Fibroblast of skin of left biceps (primary cell): ENCODE measurements around the gene CNOT11.

ENCODE experiments used
- DNase-seq, 2 experiments: peaks; one replicate each; pipeline ENCODE4 v3.0.0-alpha.2; 2013; ENCODE audit warnings: low read depth in 2 of 2

The CNOT11 gene

DNA sequence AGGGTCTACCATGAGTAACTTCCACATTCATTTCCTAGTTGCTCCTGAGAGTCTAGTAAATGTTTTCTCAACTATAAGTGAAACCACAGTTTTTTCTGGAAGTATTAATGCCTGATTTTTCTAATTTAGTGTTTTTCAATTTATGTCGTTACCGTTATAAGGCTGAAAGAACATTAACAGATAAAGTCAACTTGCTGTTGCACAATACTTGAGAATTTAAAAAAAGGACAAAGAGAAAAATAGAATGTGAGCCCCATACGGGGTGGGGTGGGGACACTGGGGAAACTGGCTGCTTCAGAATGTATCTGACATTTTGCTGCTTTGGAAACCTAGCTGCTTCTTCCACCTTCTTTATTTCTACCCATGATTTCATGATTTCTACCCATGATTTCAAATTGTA lies 26.2 kb downstream of the CNOT11 start:
- DNase-seq, result no peak

DNA sequence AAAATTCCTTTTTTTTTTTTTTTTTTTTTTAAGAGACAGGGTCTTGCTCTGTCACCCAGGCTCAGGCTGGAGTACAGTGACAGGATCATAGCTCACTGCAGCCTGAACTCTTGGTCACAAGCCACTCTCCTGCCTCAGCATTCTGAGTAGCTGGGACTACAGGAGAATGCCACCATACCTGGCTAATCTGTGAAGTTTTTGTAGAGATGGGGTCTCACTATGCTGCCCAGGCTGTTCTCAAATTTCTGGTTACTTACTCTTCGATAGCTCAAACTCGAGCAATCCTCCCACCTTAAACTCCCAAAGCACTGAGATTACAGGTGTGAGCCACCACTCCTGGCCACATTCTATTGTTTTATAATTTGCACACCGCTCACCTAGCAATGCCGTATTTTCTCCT lies 28.8 kb downstream of the CNOT11 start:
- DNase-seq, result no peak

DNA sequence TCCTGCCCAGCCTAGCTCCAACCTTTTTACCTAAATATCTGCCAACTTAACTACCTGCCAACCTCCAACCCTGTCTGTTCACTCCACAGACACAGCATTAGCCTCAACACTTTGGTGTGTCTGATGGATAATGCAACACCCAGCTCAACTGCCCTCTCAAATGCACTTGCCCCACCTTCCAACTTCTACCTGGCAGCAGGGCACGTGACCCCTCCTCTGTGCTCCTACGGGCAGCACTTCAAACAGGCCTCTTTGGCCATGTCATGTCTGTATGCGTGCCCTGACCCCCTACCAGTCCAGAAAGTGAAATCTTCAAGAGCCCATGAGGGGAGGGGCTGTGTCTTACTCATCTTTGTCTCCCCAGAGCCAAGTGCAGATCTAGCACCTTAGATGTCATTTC lies 30.3 kb downstream of the CNOT11 start:
- no peak for DNase-seq

DNA sequence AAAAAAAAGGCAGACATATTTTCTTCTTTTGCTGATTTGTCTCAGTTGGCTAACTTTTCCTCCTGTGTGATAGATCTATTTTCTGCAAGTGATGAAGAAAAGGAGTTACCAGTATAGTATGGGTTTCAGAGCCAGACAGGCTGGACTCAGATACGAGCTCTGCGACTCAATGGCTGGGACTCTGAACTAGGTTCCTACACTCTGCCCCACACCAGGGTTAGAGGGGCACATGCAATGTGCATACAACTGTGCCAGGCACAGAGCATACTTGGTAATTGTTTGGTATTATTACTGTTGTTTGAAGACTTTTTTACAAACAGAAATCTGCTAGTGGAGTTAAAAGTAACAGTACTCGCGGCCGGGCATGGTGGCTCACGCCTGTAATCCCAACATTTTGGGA lies 34.0 kb downstream of the CNOT11 start:
- no peak for DNase-seq

DNA sequence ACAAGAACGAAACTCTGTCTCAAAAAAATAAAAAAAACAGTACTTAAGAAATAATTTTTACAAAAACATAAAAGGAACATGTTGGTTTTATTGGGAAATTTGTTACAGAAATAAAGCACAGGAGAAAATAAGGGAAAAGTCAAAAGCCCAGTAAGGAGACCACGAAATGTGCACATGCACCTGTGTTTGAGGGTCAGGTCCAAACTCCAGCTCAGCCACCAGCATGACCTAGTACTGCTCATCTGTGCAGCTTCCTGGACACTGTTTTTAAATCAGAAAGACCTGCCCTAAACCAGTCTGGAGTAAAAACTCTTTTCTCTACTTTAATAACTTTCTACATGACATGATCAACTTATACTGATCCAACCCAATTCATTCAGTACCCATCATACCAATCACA lies 34.6 kb downstream of the CNOT11 start:
- no peak for DNase-seq

DNA sequence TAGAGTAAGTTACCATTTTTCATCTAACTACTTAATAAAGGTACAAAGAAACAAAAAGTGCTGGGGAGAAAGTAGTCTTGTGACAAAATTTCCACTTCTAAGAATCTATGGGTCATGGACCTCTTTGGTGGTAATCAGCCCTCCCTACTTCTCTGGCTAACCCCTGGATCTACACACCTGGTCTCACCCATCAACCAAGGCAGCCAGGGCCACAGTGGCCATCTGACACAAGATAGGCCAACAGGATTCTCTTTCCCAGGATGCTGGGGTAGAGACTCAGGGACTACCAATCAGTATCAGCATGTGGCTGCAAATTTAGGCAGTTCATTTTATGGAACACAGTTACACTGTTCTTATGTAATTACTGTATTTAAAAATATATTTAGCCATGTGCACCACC lies 38.0 kb downstream of the CNOT11 start:
- DNase-seq, result no peak

DNA sequence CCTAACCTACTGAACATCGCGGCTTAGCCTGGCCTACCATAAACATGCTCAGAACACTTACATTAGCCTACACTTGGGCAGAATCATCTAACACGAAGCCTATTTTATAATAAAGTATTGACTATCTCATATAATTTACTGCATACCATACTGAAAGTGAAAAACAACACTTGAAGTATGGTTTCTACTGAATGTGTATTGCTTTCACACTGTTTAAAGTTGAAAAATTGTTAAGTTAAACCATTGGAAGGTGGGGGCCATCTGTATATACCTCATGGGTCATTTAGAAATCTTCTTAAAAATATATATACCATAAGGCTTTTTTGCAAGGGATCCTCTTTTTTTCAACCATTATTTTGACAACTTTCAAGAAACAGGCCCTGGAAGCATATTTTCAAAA lies 39.3 kb downstream of the CNOT11 start:
- DNase-seq, result no peak

DNA sequence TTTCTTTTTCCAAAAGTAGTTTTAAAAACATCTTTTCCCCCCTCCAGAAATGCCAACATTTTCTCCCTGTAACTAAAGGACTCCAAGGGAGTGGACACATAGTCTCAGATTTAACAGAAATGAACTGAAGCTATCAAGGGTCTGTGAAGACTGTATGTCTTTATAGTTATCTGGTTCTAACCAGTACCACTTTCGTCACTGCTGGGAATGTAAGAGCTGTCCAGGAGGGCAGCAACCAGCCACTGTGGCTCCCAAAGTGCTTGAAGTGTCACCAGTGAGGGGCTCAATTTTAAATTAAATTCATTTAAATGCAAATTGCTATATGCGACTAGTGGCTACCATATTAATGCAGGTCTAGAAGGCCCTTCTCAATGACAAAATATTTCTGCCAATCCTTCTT lies 40.9 kb downstream of the CNOT11 start:
- DNase-seq, result no peak

DNA sequence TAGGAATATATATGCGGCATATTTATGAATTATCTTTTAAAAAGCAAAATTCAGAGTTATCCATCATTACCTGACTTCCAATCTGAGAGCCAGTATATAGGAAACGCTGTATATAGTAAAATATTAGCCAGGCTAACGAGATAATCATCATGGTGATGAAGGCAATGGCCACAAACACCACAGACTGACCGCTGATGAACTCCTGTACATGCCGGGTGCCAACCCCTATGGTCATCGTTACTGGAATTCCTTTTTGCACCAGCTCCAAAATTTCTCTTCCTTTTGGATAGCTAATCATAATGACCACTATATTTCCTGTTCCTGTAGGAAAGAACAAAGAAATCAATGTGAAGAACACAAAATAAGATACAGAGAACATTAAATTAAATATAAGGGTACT lies 42.2 kb downstream of the CNOT11 start:
- no peak for DNase-seq

DNA sequence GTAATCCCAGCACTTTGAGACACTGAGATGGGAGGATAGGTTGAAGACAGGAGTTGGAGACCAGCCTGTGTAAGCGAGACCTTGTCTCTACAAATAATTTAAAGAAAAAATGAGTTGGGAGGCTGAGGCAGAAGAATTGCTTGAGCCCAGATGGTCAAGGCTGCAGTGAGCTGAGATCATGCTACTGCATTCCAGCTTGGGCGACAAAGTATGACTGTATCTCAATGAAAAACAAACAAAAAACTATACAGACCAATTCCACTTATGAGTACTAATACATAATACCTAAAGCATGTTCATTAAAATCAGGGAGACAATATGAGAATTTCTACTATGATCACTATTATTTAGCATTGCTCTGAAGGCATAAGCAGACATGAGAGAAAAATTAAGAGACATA lies 43.2 kb downstream of the CNOT11 start:
- peak in 1 of 2 experiments; percentile 15 for DNase-seq

DNA sequence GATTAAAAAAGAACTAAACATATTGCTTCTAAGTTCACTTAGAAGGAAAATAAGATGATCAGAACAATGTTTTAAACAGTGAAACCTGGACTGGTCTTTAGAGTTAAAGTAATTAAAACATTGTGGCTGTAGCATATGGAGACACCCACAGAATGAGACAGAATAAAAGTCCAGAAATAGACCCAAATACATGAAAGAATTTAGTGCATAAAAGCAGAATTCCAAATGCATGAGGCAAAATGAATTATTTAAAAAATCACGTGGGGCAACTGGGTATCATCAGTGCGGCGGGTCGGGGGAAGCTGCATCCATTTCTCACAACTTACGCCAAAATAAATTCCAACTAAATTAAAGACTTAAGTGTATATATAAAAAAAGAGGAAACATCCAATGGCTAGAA lies 43.7 kb downstream of the CNOT11 start:
- DNase-seq, result peak in 1 of 2 experiments; percentile 30

DNA sequence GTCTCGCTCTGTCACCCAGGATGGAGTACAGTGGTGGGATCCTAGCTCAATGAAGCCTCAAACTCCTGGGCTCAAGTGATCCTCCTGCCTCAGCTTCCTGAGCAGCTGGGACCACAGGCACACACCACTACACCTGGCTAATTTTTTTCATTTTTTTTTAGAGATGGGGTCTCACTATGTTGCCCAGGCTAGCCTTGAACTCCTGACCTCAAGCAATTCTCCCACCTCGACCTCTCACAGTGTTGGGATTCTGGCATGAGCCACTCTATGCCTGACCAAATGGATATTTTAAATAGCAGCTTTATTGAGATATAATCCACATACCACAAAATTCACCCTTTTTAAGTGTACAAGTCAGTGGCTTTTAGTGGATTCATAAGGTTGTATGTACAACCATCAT lies 44.7 kb downstream of the CNOT11 start:
- no peak for DNase-seq

DNA sequence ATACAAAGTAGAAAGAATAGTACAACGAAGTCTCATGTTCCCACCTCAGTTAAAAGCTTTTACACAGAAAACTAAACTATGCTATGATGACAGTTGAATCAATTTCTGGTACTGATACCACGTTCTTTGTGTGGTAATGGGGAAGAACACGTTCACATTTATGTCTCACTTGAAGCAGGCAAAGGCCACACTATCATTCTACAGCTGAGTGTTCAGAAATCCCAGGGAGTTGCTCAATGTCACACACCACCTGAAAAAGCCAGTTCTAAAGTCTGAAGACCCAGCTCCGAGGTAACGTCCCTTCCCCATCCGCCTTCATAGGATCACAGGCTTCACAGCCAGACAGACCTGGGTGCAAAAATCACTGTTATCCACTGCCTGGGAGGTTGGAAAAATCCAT lies 46.9 kb downstream of the CNOT11 start:
- DNase-seq, result no peak

DNA sequence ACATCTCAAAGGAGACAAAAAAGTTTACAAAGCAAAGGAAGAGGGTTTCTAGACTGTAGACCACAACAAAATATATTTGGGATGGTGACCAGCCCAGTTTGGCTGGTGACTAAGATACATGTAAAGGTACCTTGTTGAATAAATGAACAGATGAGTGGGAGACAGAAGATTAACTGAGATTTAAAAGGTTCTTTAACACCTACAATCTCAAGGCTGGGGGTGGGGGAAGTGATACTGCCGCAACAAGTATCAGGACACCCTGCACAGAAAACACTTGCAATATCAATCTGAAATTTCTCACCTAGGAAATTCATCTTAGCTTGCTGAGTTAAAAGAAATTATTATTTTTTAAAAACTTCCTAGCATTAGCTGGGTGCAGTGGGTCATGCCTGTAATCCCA lies 47.5 kb downstream of the CNOT11 start:
- no peak for DNase-seq

DNA sequence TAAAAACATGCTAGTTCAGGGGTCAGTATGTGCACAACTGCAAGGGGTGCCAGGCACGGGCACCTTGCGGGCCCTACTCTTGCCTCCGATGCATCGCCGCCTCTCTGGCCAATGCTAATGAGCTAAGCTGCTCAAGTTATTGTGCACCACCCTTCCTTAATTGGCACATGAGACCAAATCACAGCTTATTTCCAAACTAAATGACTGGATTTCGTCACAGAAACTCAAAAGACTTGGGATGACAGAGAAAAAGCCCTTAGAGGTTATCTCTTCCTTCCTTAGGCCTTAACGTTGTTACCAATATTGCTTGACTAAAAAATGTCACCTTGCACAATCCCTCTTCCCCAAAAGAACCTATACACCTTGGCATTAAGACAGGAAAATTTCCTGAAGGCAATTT lies 48.1 kb downstream of the CNOT11 start:
- DNase-seq, result no peak

DNA sequence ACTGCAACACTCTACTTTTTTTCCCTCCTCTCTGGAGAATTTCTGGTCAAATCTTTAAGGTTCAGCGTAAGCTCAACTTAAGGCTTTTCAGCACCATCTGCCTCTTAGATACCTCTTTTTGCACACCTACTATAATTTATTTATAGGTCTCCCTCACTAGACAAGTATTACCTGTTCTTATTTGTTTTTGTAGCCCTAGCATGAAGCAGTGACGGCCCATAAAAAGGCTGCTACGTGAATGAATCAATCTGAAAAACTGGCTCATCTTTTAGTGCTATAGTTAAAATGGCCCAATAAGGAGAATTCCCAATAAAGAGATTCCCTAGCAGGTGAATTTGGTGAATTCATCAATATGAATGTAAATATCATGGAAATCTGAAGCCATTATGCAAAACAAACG lies 49.3 kb downstream of the CNOT11 start:
- no peak for DNase-seq

DNA sequence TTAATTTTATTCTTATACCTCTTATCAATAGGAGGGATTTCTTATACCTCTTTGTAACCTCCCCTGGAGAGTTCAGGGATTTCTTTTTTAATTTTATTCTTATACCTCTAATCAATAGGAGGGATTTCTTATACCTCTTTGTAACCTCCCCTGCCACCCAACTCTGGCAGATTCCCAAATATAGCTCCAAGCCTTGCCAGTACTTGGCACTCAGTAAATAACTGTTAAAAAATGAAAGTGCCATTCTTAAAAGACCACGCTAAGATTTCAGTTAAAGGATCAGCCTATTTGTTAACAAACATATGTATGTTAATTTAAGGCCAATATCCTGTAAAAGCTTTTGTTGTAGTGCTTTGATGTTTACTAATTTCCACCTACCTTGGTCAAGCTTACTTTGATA lies 51.0 kb downstream of the CNOT11 start:
- no peak for DNase-seq

DNA sequence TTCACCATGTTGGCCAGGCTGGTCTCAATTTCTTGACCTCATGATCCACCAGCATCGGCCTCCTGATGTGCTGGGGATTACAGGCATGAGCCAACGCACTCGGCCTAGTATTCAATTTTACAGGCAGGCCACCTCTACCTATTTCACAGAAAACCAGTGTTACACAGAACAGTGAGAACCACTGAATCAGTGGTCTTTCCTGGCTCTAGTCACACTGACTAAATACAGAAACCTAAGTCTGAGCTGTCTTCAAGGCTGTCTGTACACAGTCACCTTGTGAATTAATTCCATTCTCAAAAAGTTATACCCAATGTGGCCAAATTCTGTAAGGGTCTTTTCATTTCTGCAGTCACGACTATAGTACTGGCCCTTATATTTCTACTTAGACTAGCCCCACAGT lies 52.3 kb downstream of the CNOT11 start:
- no peak for DNase-seq

DNA sequence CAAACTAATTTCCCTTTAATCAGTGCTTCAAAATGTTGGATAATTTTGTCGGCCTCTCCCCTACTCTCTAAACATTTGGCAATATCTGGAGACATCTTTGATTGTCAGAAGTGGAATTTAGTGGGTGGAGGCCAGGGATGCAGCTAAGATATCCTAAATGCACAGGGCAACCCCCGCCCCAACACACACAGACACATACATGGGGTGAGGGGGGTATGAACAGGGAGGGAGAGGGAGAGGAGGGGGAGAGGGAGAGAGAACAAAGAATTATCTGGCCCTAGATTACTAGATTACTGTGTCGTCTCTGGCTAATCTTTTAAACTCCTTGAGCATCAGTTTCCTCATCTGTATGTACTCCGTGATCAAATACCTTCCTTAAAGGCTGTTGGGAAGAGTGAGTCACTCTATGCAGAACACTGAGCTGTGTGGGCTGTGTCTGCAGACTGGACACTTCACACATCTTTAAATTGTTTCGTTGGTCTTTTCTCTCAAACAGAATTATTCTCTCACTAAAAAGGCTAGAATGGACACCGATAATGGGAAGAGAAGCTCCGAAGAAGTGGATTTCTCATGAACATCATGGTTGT lies 52.9 kb downstream of the CNOT11 start:
- no peak for DNase-seq

DNA sequence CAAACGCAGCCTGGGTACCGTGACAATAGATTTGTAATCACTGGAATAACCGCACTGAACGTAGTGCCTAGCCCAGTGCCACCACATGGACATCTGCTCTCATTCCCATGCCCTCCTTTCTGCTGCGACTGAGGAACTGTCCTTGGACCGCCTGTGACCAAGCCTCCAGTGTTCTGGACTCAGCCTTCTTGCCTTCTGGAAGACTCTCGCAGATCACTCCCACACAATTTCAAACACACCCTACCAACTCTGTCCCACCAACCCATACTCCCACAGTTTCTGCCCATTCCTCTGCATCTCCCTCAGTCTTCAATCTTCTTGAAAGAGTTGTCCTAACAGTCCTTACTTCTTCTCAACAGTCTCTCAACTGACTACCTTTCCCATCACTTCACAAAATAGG lies 53.7 kb downstream of the CNOT11 start:
- DNase-seq, result no peak

DNA sequence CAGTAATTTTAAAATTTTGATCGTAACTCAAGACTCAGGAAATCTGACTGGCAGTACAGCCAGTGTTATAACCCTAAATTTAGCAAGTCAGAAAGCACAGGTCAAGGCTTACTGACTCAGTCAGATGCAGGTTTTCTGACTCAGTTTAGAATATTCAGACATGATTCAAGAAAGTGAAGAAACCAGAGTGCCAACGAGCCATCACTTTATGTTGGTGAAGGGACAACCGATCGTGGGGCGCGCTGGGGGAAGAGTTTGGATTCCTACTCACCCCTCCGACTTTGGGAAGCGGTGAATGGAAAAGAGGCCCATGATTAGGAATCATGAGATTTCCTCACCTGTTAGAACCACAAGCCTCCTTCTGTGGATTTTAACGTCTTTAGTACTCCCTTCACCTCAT lies 54.8 kb downstream of the CNOT11 start:
- no peak for DNase-seq

DNA sequence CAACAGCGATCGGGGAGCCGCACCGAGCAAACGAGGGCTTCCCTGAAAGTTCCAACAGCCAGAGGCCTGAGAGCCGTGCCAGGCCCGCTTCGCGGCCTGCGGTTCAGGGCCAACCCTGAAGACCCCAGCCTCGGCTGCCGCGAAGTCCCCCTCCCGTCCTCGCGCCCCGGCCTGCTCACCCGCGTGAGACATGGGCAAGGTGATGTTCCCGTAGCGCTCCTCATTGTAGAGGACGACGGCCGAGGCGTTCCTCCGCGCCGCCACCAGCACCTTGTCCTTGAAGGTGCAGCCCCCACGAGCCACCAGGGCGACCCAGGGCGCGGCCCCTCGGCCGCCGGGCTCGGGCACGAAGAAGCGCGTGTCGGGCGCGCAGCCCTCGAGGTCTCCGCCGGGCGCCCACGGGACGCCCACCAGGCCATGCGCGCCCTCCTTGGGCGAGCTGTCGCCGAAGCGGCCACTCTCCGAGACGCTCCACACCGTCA lies 55.3 kb downstream of the CNOT11 start:
- no peak for DNase-seq

DNA sequence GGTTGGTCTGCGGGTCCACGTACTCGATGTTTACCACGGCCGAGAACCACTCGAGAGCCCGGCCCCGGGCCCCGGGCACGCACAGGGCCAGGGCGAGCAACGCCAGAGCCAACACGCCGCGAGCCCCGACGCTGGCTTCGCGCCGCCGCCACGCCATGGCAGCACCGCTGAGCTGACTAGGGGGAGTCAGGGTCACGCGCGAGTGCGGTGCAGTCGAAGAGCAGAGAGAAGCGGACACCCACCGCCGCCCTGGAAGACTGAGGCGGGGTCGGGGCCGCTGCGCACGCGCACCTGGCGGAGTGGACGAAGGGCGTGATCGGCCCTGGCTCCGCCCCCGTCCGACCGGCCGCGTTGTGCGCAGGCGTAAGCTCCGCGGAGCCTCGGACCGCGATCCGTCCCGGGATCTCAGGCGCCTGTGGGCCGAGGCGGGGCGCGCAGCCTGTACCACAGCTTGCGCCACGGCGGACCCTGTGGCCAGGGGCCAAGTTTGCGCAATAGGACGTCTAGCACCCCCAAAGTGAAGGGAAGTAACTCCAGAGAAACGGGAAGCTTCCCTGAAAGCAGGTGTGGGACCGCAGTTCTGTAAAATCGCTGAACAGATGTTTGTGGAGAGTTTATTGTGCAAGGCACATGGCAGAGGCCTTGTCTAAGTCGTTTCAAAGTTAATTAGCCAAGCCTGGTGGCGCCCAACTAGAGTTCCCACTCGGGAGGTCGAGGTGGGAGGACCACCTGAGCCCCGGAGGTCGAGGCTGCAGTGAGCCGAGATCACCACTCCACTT lies 55.9 kb downstream of the CNOT11 start, which contains the start of gene RNF149:
TSS of gene RNF149 (minus strand) at position 270 of the 779 bp plus-strand sequence. CDS start at position 157, 113 bp downstream.
- peak; percentile 67 to 72 for DNase-seq
